GM18507 (cell line): ENCODE data around the gene KRTAP19-8.

Source experiments
- DNase-seq: peaks from one replicate; pipeline ENCODE4 v3.0.0; 2011; ENCODE audit warnings: low read depth; ENCODE audit not compliant: insufficient read length; ENCODE audit errors: extremely low spot score
- FAIRE-seq: peaks from 2 replicates; lab custom pipeline; 2011; peaks lifted over from hg19 to GRCh38; lab: Jason Lieb, UNC

Gene KRTAP19-8

DNA sequence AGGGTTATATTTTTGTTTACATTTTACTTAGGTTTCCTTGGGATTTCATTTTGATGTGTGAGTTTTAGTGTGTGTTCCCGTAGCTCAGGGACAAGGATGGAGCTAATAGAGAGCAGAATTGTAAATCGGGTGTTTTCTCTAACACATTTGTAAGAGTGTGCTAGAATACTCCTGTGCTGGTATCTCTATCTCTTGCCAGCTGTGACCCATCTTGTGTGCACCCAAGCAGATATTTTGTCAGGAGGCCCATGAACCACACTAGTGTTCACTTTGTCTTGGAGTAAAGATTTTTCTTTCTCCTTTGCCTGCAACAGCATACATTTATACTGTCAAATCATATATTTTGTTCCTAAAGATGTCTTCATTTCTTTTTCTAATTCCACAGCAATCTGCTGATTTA lies 23.4 kb downstream of the KRTAP19-8 start:
- DNase-seq (no peak), FAIRE-seq (no peak)

GRCh38 chr21:31012133-31013089 lies 25.9 kb downstream of the KRTAP19-8 start:
- FAIRE-seq (no peak), DNase-seq (no peak)

DNA sequence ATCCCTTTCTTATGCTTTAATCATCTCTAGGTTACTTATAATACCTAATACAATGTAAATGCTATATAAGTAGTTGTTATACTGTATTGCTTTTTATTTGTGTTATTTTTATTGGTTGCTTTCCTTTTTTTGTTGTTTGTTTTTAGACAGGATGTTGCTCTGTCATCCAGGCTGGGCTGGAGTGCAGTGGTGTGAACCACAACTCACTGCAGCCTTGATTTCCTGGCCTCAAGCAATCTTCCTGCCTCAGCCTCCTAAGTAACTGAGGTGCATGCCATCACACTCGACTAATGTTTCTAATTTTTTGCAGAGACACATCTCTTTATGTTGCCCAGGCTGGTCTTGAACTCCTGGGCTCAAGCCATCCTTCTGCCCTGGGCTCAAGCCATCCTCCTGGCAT lies 26.9 kb downstream of the KRTAP19-8 start:
- no peak for DNase-seq
- FAIRE-seq = no peak

GRCh38 chr21:31008355-31008754 lies 29.9 kb downstream of the KRTAP19-8 start:
- no peak for DNase-seq
- no peak for FAIRE-seq

DNA sequence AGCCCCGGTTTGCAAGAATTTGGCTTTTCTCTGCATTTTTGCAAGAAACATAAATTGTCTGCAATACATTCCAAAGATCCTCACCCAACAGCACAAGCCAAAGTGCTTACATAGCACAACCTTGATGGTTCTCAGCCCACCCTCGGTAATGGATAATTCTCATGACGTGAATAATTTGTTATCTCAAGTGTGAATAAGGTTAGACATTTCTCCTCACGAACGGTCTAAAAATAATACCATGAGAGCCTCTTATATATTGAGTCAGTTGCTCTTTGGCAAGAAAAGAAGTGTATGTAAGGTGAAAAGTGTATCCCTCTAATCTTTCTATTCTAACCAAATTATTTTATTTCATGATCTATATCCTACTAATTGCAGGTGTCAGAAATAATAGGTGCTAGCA lies 33.3 kb downstream of the KRTAP19-8 start:
- FAIRE-seq (no peak), DNase-seq (no peak)

DNA sequence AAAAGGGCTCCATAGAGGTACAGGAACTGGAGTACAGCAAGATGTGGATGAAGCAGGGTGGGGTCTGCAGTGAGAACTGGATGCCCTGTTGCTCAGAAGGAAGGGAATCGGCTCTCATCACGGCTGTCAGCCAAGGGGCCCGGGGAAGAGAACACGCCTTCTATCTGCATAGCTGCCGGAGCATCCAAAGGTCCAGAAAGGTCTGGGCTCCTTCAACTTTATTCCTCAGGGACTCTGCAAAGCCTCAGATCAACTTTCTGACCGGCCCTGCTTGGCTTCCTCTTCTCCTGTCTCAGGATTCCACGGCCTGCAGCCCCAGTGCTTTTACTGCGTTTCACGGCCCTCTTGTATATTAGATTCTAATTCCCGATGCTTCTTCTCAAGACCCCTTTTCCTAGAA lies 34.8 kb downstream of the KRTAP19-8 start:
- DNase-seq (no peak), FAIRE-seq (no peak)

- DNase-seq = no peak
- FAIRE-seq = no peak
Observed at GRCh38 chr21:30997541-30997940, 40.7 kb downstream of the KRTAP19-8 start.

GRCh38 chr21:30996728-30997127 lies 41.5 kb downstream of the KRTAP19-8 start:
- no peak for FAIRE-seq
- DNase-seq = no peak

GRCh38 chr21:30994932-30995331 lies 43.3 kb downstream of the KRTAP19-8 start:
- DNase-seq (no peak), FAIRE-seq (no peak)

DNA sequence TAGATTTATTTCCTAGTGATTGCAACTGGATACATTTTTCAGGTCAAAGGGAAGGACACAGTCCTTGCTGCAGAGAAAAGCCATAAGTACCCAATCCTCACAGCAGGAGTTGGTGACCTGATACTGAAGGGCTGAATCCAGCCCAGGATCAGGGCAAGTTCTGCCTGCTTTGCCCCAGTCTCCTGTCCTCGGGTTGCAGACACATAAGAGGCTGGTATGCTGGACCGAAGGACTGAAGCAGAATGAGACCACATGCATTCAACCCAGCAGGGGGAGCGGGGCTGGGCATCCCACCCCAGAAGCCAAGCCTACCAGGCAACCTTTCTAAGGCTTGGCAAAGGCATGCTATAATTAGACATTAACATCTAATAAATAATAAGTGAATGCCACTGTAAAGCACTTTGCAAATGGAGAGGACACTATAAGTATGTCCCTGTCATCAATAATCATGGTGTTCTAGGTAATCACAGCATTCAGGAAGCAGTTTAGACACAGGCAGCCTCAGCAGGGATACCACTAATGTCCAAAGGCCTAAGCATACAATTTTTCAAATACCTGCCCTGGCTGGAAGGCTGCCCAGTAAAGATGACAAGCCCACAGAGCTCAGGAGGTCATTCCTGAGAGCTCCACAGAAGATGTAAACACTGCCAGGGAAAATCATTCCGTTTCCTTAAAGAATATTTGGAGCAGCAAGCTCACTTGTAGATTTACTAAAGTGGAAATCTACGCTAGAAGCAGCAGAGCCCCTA lies 47.6 kb downstream of the KRTAP19-8 start:
- DNase-seq (no peak), FAIRE-seq (no peak)

- FAIRE-seq = no peak
- DNase-seq = no peak
Observed at GRCh38 chr21:30988706-30989105, 49.6 kb downstream of the KRTAP19-8 start.
